A673 (cell line): ENCODE data around the gene NFIB. TPM values are rescaled to one million over a fixed set of nuclear protein-coding genes. Genes with fewer than 3 reads are reported as not detected.

Experiments
- BruUV-seq: library from RNA; stranded (reverse); fragments of 400-500 nt; replicated peaks from 2 replicates; lab custom pipeline; 2021; lab: Mats Ljungman, UMichigan
- CTCF ChIA-PET: fragments of 300-600 bp; sonication (Branson Sonifier 250); formaldehyde crosslinking; loops from one replicate; lab custom pipeline; 2022; ENCODE audit warnings: antibody characterized with exemption; lab: Charles Lee
- POLR2A ChIA-PET: fragments of 300-600 bp; sonication (Branson Sonifier 250); formaldehyde crosslinking; loops from one replicate; lab custom pipeline; 2022; ENCODE audit warnings: antibody characterized with exemption; ENCODE audit not compliant: low non-redundant PET; lab: Charles Lee
- DNase-seq: peaks from one replicate; pipeline ENCODE4 v3.0.0-alpha.2; 2015; ENCODE audit warnings: low spot score
- H3K27ac ChIP-seq: fragments of 200-600 bp; sonication (generic); 2 replicates; pipeline ENCODE4 v1.5.1; 2016; ENCODE audit warnings: mixed run types, low read depth, mild to moderate bottlenecking, mixed read lengths, antibody characterized with exemption, low read length; ENCODE audit not compliant: poor library complexity, severe bottlenecking
- H3K27me3 ChIP-seq: fragments of 200-600 bp; sonication (generic); replicated peaks from 2 replicates; pipeline ENCODE4 v1.6.1; 2017; ENCODE audit warnings: mixed run types, low read depth, mild to moderate bottlenecking, mixed read lengths, antibody characterized with exemption, low read length; ENCODE audit not compliant: insufficient read depth, poor library complexity
- H3K36me3 ChIP-seq: fragments of 200-600 bp; sonication (generic); 2 replicates; pipeline ENCODE4 v1.6.1; 2016; ENCODE audit warnings: mixed run types, mild to moderate bottlenecking, mixed read lengths, antibody characterized with exemption, low read length; ENCODE audit not compliant: insufficient read depth, poor library complexity, severe bottlenecking
- H3K4me1 ChIP-seq: fragments of 200-600 bp; sonication (generic); 2 replicates; pipeline ENCODE4 v1.6.1; 2017; ENCODE audit warnings: mixed run types, mild to moderate bottlenecking, mixed read lengths, antibody characterized with exemption, low read length; ENCODE audit not compliant: insufficient read depth, poor library complexity, severe bottlenecking
- H3K4me3 ChIP-seq: fragments of 200-600 bp; sonication (generic); 2 replicates; pipeline ENCODE4 v1.5.1; 2016; ENCODE audit warnings: low read depth, mixed run types, mild to moderate bottlenecking, mixed read lengths, low read length; ENCODE audit not compliant: poor library complexity, severe bottlenecking
- H3K9me3 ChIP-seq: fragments of 200-600 bp; sonication (generic); 2 replicates; pipeline ENCODE4 v1.6.1; 2016; ENCODE audit warnings: mixed run types, low read depth, mild to moderate bottlenecking, mixed read lengths, antibody characterized with exemption, low read length; ENCODE audit not compliant: poor library complexity, severe bottlenecking
- EZH2 ChIP-seq: fragments of 200-600 bp; sonication (generic); IDR thresholded peaks from 2 replicates; pipeline ENCODE4 v1.6.1; 2017; ENCODE audit warnings: borderline replicate concordance, low read depth, mild to moderate bottlenecking, mixed read lengths, antibody characterized with exemption, low read length; ENCODE audit not compliant: poor library complexity, severe bottlenecking
- intact Hi-C: fragments of 100-400 bp; cut with micrococcal nuclease; formaldehyde crosslinking; loops from one replicate; pipeline ENCODE4 v1.10.0; 2022; ENCODE audit not compliant: unreplicated experiment
- total RNA-seq: library from RNA; stranded (reverse); gene quantifications from 2 replicates; pipeline ENCODE4 v1.2.3, GENCODE V29; 2021
- TF ChIP-seq, protein P1 (sequence below): fragments of 300-800, 200-600 bp; sonication (generic); conservative IDR thresholded peaks from 2 replicates; pipeline ENCODE4 v1.5.1; 2017; ENCODE audit warnings: low read depth, mild to moderate bottlenecking, antibody characterized with exemption, low read length, moderate library complexity, mixed read lengths

Gene NFIB
- total RNA-seq, 1 experiment from 2014 or later, result 41.2 TPM

GRCh38 chr9:14207352-14207995 is 106.5 kb downstream of the NFIB start:
- TF ChIP-seq EZH2, result no peak
- TF ChIP-seq, protein P1, sequence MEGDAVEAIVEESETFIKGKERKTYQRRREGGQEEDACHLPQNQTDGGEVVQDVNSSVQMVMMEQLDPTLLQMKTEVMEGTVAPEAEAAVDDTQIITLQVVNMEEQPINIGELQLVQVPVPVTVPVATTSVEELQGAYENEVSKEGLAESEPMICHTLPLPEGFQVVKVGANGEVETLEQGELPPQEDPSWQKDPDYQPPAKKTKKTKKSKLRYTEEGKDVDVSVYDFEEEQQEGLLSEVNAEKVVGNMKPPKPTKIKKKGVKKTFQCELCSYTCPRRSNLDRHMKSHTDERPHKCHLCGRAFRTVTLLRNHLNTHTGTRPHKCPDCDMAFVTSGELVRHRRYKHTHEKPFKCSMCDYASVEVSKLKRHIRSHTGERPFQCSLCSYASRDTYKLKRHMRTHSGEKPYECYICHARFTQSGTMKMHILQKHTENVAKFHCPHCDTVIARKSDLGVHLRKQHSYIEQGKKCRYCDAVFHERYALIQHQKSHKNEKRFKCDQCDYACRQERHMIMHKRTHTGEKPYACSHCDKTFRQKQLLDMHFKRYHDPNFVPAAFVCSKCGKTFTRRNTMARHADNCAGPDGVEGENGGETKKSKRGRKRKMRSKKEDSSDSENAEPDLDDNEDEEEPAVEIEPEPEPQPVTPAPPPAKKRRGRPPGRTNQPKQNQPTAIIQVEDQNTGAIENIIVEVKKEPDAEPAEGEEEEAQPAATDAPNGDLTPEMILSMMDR, result no peak
- H3K4me3 ChIP-seq, result no peak overlapping the region
- CTCF ChIA-PET, result no interaction called here
- no peak for DNase-seq
- no peaks in the 10 kb centered on the region for H3K27me3 ChIP-seq
- no TSS peak for BruUV-seq
- no peak overlapping the region for H3K27ac ChIP-seq
- H3K9me3 ChIP-seq, result no peaks in the 10 kb centered on the region
- POLR2A ChIA-PET, result no interaction called here
- no peaks in the 10 kb centered on the region for H3K36me3 ChIP-seq
- peaks cover 42% of the 10 kb centered on the region for H3K4me1 ChIP-seq
- intact Hi-C loops, result no loop called here

DNA sequence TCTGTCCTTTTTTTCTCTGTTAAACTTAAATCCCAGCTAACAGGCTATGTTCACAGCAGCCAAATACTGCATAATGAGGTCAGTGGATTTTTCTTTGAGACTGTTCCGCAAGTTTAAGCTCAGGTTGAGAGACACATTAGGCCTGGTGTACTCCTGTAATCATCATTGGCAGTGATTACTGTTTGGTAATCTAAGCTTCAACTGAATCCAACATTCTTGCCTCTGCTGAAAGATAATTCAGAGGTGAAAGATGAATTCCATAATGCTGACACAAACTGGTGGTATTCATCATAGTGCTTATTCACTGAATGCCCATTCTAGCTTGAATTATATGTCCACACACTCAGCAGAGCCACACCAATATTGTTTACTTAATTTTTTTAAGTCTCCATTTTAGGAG is 108.5 kb downstream of the NFIB start:
- DNase-seq, result no peak
- Histone ChIP-seq H3K4me3 (no peak overlapping the region), H3K36me3 (no peaks in the 10 kb centered on the region), H3K9me3 (no peaks in the 10 kb centered on the region), H3K27ac (no peak overlapping the region), H3K27me3 (no peaks in the 10 kb centered on the region), H3K4me1 (peaks cover 28% of the 10 kb centered on the region)
- ChIA-PET POLR2A (no interaction called here), CTCF (interaction anchor here (0.7 kb wide), 1 partner anchor 790 kb away, joined by 3 read pairs; no protein-coding TSS in a partner anchor)
- intact Hi-C loops, result no loop called here
- BruUV-seq, result no TSS peak
- TF ChIP-seq, protein P1, result no peak
- no peak for TF ChIP-seq EZH2

GRCh38 chr9:14203356-14204056 is 110.4 kb downstream of the NFIB start:
- intact Hi-C loops, result no loop called here
- Histone ChIP-seq H3K27ac (no peak overlapping the region), H3K36me3 (no peaks in the 10 kb centered on the region), H3K27me3 (no peaks in the 10 kb centered on the region), H3K4me3 (no peak overlapping the region), H3K4me1 (peaks cover 12% of the 10 kb centered on the region), H3K9me3 (no peaks in the 10 kb centered on the region)
- no TSS peak for BruUV-seq
- ChIA-PET POLR2A (no interaction called here), CTCF (no interaction called here)
- no peak for DNase-seq
- TF ChIP-seq, protein P1, result no peak
- TF ChIP-seq EZH2, result no peak
